HepG2 (cell line): Measurements from ENCODE around the gene CTSW. TPM values are rescaled to one million over a fixed set of nuclear protein-coding genes. Genes with fewer than 3 reads are reported as not detected.

Source experiments
- ATAC-seq: fragments of 200-7000 bp; cut with Tn5 transposase; 3 replicates; pipeline ENCODE4 v1.9.1; 2020; ENCODE audit warnings: mild to moderate bottlenecking, moderate library complexity
- BruUV-seq: library from RNA; stranded (reverse); fragments of 400-500 nt; replicated peaks from 2 replicates; lab custom pipeline; 2021; lab: Mats Ljungman, UMichigan
- CTCF ChIA-PET: fragments of 300-600 bp; formaldehyde crosslinking; extraction: SDS; loops from one replicate; lab custom pipeline; 2021; ENCODE audit warnings: low total read pairs, inconsistent platforms, low intra/inter-chr PET ratio; lab: Yijun Ruan, JAX
- POLR2A ChIA-PET: fragments of 350-600 bp; sonication (Branson Sonifier 250); formaldehyde crosslinking; loops from one replicate; lab custom pipeline; 2020; ENCODE audit warnings: antibody characterized with exemption, inconsistent platforms; lab: Yijun Ruan, JAX
- DNase-seq: peaks from one replicate; pipeline ENCODE4 v3.0.0-alpha.2; 2015; ENCODE audit warnings: low spot score
- FAIRE-seq: peaks from 3 replicates; lab custom pipeline; 2011; peaks lifted over from hg19 to GRCh38; lab: Jason Lieb, UNC
- H2AFZ ChIP-seq: one replicate; pipeline ENCODE4 v1.6.1; 2011; ENCODE audit warnings: low read length, inconsistent platforms
- H3K27ac ChIP-seq: fragments of 300-600 bp; 3 replicates; pipeline ENCODE4 v1.8.0; 2011; ENCODE audit warnings: mixed run types, mild to moderate bottlenecking, mixed read lengths, low read length, inconsistent platforms; ENCODE audit not compliant: insufficient read depth; ENCODE audit errors: extremely low read length
- H3K27me3 ChIP-seq, 2 experiments: fragments of 200-600 bp in 1 of 2; 2 replicates in 1 of 2; 3 replicates in 1 of 2; pipeline versions ENCODE4 v1.6.0 to v1.8.0; 2011; ENCODE audit warnings: low read length in 2 of 2, mild to moderate bottlenecking in 2 of 2, moderate library complexity in 2 of 2, inconsistent platforms in 1 of 2; ENCODE audit not compliant: insufficient read depth in 2 of 2, control insufficient read depth in 1 of 2
- H3K36me3 ChIP-seq, 2 experiments: fragments of 200-600 bp in 1 of 2; replicated peaks in 1 of 2; 2 replicates in 1 of 2; 3 replicates in 1 of 2; pipeline versions ENCODE4 v1.5.1 to v1.8.0; 2011; ENCODE audit warnings: low read length in 2 of 2, inconsistent platforms in 1 of 2; ENCODE audit not compliant: insufficient read depth in 2 of 2, control insufficient read depth in 1 of 2
- H3K4me1 ChIP-seq: 2 replicates; pipeline ENCODE4 v1.5.1; 2012; ENCODE audit warnings: low read length, inconsistent platforms; ENCODE audit not compliant: insufficient read depth
- H3K4me2 ChIP-seq: 2 replicates; pipeline ENCODE4 v1.6.0; 2011; ENCODE audit warnings: low read depth, low read length, inconsistent platforms
- H3K4me3 ChIP-seq, 3 experiments: fragments of 200-600 bp in 1 of 3; sonication (generic), shearing (Covaris generic) in 1 of 3; replicated peaks in 1 of 3; 2 replicates each; pipeline ENCODE4 v1.5.1; 2011 to 2016; ENCODE audit warnings: low read length in 3 of 3, inconsistent platforms in 2 of 3, low read depth in 2 of 3, mild to moderate bottlenecking in 2 of 3, control low read depth in 1 of 3, mixed read lengths in 1 of 3; ENCODE audit not compliant: insufficient read depth in 1 of 3
- H3K79me2 ChIP-seq: one replicate; pipeline ENCODE4 v1.6.1; 2011; ENCODE audit warnings: low read length, inconsistent platforms; ENCODE audit not compliant: insufficient read depth
- H3K9ac ChIP-seq: 2 replicates; pipeline ENCODE4 v1.6.0; 2011; ENCODE audit warnings: mild to moderate bottlenecking, low read depth, low read length, inconsistent platforms; ENCODE audit not compliant: insufficient read depth
- H3K9me3 ChIP-seq: 2 replicates; pipeline ENCODE4 v1.5.1; 2012; ENCODE audit warnings: mild to moderate bottlenecking, low read length
- H4K20me1 ChIP-seq: 2 replicates; pipeline ENCODE4 v1.6.0; 2011; ENCODE audit warnings: inconsistent platforms, mild to moderate bottlenecking, low read length, moderate library complexity; ENCODE audit not compliant: insufficient read depth
- EP300 ChIP-seq, 3 experiments: sonication (generic) in 1 of 3; formaldehyde crosslinking in 1 of 3; IDR thresholded peaks; 2 replicates each; pipeline versions ENCODE4 v1.5.1 to v1.6.1; 2011 to 2020; ENCODE audit warnings: low read depth in 2 of 3, low read length in 2 of 3, borderline replicate concordance in 1 of 3, improper control_type of control experiment in 1 of 3, mild to moderate bottlenecking in 1 of 3, missing genetic modification reagents in 1 of 3, moderate library complexity in 1 of 3
- HNF1A ChIP-seq, 2 experiments: sonication (generic) in 1 of 2; formaldehyde crosslinking in 1 of 2; IDR thresholded peaks; 2 replicates each; pipeline versions ENCODE4 v1.4.0 to v1.6.1; 2016 to 2020; ENCODE audit warnings: borderline replicate concordance in 1 of 2, low read depth in 1 of 2, mild to moderate bottlenecking in 1 of 2, missing genetic modification reagents in 1 of 2
- MTA3 ChIP-seq: sonication (generic); formaldehyde crosslinking; IDR thresholded peaks from 2 replicates; pipeline ENCODE4 v1.4.0; 2020; ENCODE audit warnings: missing genetic modification reagents
- SNAPC2 ChIP-seq: sonication (generic); formaldehyde crosslinking; IDR thresholded peaks from 2 replicates; pipeline ENCODE4 v1.8.1; 2022; ENCODE audit warnings: mild to moderate bottlenecking, missing genetic modification reagents
- SSRP1 ChIP-seq: IDR thresholded peaks from 2 replicates; pipeline ENCODE4 v1.6.1; 2016; ENCODE audit warnings: control low read depth
- ZIK1 ChIP-seq: sonication (generic); formaldehyde crosslinking; IDR thresholded peaks from 2 replicates; pipeline ENCODE4 v1.5.0; 2020; ENCODE audit warnings: mild to moderate bottlenecking, low read depth, missing genetic modification reagents, borderline replicate concordance
- ZSCAN29 ChIP-seq: sonication (generic); formaldehyde crosslinking; conservative IDR thresholded peaks from 2 replicates; pipeline ENCODE4 v1.4.0; 2020; ENCODE audit warnings: mild to moderate bottlenecking, missing genetic modification reagents
- WGBS: methylation state at CpG from one replicate; pipeline ENCODE4 v1.1.6; 2017; ENCODE audit warnings: low lambda C conversion rate; 5-methylcytosine and 5-hydroxymethylcytosine counted together
- in situ Hi-C: cut with HindIII; loops from 2 replicates; pipeline ENCODE4 v1.10.0; 2017; ENCODE audit warnings: low pct_unique_long_range_greater_than_20kb; ENCODE audit not compliant: extremely low pct_ligation_motif_present
- intact Hi-C: fragments of 100-400 bp; cut with micrococcal nuclease; formaldehyde crosslinking; loops from one replicate; pipeline ENCODE4 v1.10.0; 2022; ENCODE audit not compliant: unreplicated experiment
- polyA plus RNA-seq, 8 experiments: library from polyadenylated mRNA; depleted of rRNA in 3 of 8; stranded (reverse) in 7 of 8; unstranded in 1 of 8; fragments of >200 nt; fragmentation: Illumina TruSeq in 4 of 8; extraction: Trizol in 4 of 8; gene quantifications; 2 replicates each; pipeline versions ENCODE4 v1.2.1 to v1.2.3, GENCODE V29; 2011 to 2016; ENCODE audit warnings: low read depth in 4 of 8, missing spikeins in 1 of 8, mixed read lengths in 1 of 8; ENCODE audit not compliant: insufficient read depth in 1 of 8
- total RNA-seq, 5 experiments: library from RNA; depleted of rRNA; stranded (reverse); fragments of >200 nt; fragmentation: Illumina TruSeq; extraction: Trizol; gene quantifications; 2 replicates each; pipeline ENCODE4 v1.2.3, GENCODE V29; 2016; ENCODE audit warnings: low read depth in 1 of 5

The CTSW gene
- total and polyA plus RNA-seq, 2 of the 13 experiments (the other 11 are each of a cell fraction or from before 2014, with no cell fraction given), result 0.09 TPM; not detected in 1

GRCh38 chr11:65895482-65895981 is 15.9 kb downstream of the CTSW start:
- H3K4me1 ChIP-seq, result peaks cover 43% of the 10 kb centered on the region
- no peak overlapping the region for H2AFZ ChIP-seq
- WGBS, result 96% methylated on average over 5 of the region's 5 CpGs
- DNase-seq (no peak), FAIRE-seq (no peak), ATAC-seq (no peak)
- CTCF ChIA-PET, result no interaction called here
- H3K9ac ChIP-seq, result no peak overlapping the region
- intact Hi-C loops, result no loop called here
- H3K79me2 ChIP-seq, result peaks cover 37% of the 10 kb centered on the region
- POLR2A ChIA-PET, result no interaction called here
- H3K36me3 ChIP-seq, result peaks cover 8 to 18% of the 10 kb centered on the region in 2 experiments; a peak in 4 of 5 replicates
- H3K27ac ChIP-seq, result no peak overlapping the region
- TF ChIP-seq MTA3 (CRISPR knock-in tag), result no peak
- TF ChIP-seq ZIK1, result no peak
- no peak for TF ChIP-seq HNF1A (IDR thresholded peaks at IDR 0.05; ENCODE audit: low read depth)
- TF ChIP-seq HNF1A (CRISPR knock-in tag; IDR thresholded peaks at IDR 0.05; ENCODE audit: borderline replicate concordance), result no peak
- no peak for TF ChIP-seq EP300 (IDR thresholded peaks at IDR 0.05; ENCODE audit: low read depth in 2 of 2, low read length in 2 of 2)
- no peak for TF ChIP-seq EP300 (CRISPR knock-in tag; IDR thresholded peaks at IDR 0.05; ENCODE audit: borderline replicate concordance)
- no peak for TF ChIP-seq SNAPC2 (CRISPR knock-in tag)
- TF ChIP-seq ZSCAN29 (CRISPR knock-in tag), result no peak
- TF ChIP-seq SSRP1 (CRISPR knock-in tag), result no peak
- TF ChIP-seq, all 625 proteins: peak for 0
- Histone ChIP-seq H3K4me2 (no peak overlapping the region), H3K27me3 (no peaks in the 10 kb centered on the region; a peak in 1 of 5 replicates), H3K4me3 (no peak overlapping the region), H3K9me3 (no peaks in the 10 kb centered on the region), H4K20me1 (no peaks in the 10 kb centered on the region)
- no TSS peak for BruUV-seq
- in situ Hi-C loops, result no loop called here
